Muscle layer of colon (tissue), 2 donors: ENCODE data around the gene PCYT2.

Experiments
- H3K27ac ChIP-seq: one replicate; pipeline ENCODE4 v1.7.0; 2013; ENCODE audit warnings: low read depth, mild to moderate bottlenecking, low read length, moderate library complexity
- H3K27me3 ChIP-seq, 2 donors: one replicate each; pipeline ENCODE4 v1.7.0; 2013; ENCODE audit warnings: low read length in 2 of 2, mild to moderate bottlenecking in 2 of 2; ENCODE audit not compliant: insufficient read depth in 2 of 2, control insufficient read depth in 1 of 2
- H3K36me3 ChIP-seq: one replicate; pipeline ENCODE4 v1.7.0; 2013; ENCODE audit warnings: mild to moderate bottlenecking, low read length; ENCODE audit not compliant: insufficient read depth
- H3K4me1 ChIP-seq: one replicate; pipeline ENCODE4 v1.7.0; 2013; ENCODE audit warnings: mild to moderate bottlenecking, low read length; ENCODE audit not compliant: insufficient read depth
- H3K4me3 ChIP-seq, 2 donors: one replicate each; pipeline ENCODE4 v1.7.0; 2013; ENCODE audit warnings: low read length in 2 of 2, low read depth in 1 of 2, mild to moderate bottlenecking in 1 of 2, moderate library complexity in 1 of 2
- H3K9ac ChIP-seq: one replicate; pipeline ENCODE4 v1.7.0; 2013; ENCODE audit warnings: low read length
- H3K9me3 ChIP-seq: one replicate; pipeline ENCODE4 v1.7.0; 2013; ENCODE audit warnings: mild to moderate bottlenecking, low read length
- donor health status: abdominal sarcoma.
- donor health status: Adenocarcinoma of cecum.

Gene PCYT2

DNA sequence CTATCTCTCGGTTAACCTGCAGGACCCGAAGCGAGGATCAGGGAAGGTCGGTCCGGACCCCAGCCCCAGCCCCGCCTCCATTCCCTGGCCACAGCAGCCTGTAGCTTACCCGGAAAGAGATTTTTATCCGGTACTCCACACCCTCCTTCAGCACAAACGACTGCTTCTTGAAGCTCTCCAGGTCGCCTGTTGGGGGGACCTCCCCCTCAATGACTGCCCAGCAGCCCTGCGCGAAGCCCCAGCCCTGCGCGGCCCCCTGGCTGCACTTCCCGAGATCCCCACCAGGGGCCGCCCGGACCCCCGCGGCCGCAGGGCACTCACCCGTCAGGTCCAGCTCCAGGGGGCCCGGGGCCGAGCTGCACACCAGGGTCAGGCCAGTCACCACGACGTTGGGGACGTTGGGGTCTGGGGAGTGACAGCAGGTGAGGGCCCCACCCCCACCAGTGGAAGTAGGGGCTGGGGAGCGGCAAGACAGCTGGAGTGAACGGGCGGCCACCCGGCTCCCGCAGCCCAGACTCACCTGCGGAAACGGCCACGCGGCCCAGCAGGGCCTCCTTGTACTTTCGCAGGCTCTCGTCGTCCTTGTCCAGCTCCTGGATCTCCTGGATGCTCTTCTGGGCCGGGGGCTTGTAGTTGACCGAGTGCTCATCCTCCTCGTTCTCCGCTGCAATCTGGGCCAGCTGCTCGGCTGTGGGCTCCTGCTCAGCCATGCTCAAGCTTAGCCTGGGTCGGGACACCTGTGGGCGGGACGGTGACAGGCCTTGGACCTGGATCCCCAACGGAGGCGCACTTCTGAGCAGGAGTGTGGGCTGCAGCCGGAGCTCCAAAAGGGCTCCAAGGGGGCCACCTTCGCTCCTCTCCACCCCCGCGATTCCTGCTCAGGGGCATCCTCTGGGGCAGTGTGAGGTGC, 41.7 kb downstream of the PCYT2 start:
- H3K36me3 ChIP-seq = peaks cover 14% of the 10 kb centered on the region
- H3K9ac ChIP-seq = peak overlapping the region; percentile 94
- no peaks in the 10 kb centered on the region for H3K9me3 ChIP-seq
- peak overlapping the region; percentile 34 to 91 for H3K4me3 ChIP-seq
- H3K4me1 ChIP-seq = peaks cover 30% of the 10 kb centered on the region
- H3K27me3 ChIP-seq = no peaks in the 10 kb centered on the region
- H3K27ac ChIP-seq = peak overlapping the region; percentile 70

DNA sequence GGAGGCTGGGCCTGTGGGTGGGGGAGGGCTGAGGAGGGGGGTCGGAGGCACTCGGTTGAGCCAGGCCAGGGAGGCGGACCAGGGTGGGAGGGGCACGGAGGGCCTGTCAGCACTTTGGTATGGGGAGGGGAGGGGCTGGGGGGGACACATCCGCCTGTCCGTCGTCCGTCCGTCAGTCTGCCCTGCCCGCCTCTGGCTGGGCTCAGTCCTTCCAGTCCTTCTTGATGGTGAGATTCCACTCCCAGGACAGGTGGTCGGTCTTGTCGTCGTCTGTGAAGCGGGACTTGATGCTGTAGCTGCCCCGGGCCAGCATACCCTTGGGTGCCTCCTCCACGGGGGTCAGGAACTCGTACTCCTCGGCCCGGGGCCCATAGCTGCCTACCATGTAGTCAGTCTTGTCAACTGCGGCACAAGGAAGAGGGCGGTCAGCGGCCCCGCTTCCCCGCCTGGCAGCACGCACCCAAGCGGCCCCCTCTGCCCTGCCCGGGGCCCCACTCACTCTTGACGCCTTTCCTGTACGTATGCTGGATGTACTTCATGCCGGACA, 42.5 kb downstream of the PCYT2 start:
- Histone ChIP-seq H3K4me1 (peaks cover 30% of the 10 kb centered on the region), H3K36me3 (peaks cover 14% of the 10 kb centered on the region), H3K27ac (peak overlapping the region; percentile 70), H3K9ac (no peak overlapping the region), H3K27me3 (no peaks in the 10 kb centered on the region), H3K4me3 (no peak overlapping the region), H3K9me3 (no peaks in the 10 kb centered on the region)

DNA sequence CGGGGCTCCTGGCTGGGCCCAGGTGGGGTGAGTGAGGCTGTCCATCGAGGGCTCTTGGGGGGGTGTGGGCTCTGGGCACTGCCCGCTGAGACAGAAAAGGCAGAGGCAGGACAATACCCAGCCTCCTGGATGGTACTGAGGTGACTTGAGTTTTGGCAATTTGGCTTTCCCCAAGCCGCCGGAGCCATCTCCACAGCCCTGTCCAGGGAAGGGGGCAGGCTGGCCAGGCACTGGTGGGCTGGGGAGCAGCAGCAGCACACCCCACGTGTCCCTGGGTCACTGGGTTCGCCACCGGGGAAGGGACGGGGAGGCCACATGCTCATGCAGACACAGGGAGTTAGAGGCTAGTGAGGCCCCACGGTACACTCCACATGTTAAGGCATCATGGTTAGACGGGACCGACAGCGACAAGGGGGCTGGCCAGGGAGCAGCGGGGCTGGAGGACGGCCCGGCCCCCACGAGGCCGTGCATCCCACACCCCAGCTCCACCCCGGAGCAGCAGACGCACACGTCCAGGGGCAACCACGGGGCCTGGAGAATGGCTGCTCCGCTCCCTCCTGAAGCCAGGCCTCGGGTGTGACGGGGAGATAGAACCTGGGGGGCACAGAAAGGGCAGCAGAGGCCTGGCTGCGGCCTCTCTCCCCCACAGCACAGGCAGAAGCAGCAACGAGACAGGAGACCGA, 43.1 kb downstream of the PCYT2 start:
- Histone ChIP-seq H3K4me3 (no peak overlapping the region), H3K27me3 (no peaks in the 10 kb centered on the region), H3K27ac (peak overlapping the region; percentile 27), H3K36me3 (peaks cover 15% of the 10 kb centered on the region), H3K9me3 (no peaks in the 10 kb centered on the region), H3K9ac (no peak overlapping the region), H3K4me1 (peaks cover 35% of the 10 kb centered on the region)

DNA sequence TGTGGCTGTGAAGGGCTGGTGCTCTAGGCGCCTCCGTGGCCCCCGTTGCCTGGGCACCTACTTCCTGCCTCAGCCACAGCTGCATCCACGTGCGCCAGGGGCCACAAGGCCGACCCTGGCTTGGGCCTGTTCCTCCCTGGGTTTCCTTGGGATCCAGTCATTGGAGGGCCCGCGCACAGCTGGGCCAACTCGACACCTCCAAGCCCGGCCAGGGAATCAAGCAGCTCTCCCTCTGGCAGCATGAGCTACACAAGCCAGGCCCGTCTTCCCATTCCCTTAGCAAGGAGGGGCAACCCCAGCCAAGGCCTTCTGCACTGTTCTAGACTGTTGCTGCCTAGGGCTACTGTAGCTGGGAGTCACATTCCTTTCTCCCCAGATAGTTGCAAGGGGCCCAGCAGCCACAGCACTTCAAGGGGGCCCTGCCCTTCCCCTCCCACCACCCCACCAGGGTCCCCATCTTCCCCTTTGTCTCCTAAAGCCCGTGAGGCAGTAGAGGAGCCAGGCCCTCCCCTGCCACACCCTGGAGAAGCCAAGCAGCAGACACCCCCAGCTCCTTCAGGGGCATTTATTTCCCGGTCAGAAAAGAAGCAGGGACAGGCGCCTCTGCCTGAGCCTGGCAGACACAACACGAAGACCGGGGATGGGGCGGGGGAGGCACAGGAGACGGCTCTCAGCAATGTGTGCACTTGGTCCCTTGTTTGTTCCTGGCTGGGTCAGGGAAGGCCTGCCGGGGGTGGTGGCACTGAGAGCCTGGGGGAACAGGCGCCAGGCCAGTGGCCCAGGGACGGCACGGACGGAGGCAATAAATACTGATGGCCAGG, 43.8 kb downstream of the PCYT2 start:
- Histone ChIP-seq H3K27ac (peak overlapping the region; percentile 27), H3K9ac (no peak overlapping the region), H3K4me3 (no peak overlapping the region), H3K4me1 (peaks cover 32% of the 10 kb centered on the region), H3K9me3 (no peaks in the 10 kb centered on the region), H3K36me3 (peaks cover 21% of the 10 kb centered on the region), H3K27me3 (no peaks in the 10 kb centered on the region)

DNA sequence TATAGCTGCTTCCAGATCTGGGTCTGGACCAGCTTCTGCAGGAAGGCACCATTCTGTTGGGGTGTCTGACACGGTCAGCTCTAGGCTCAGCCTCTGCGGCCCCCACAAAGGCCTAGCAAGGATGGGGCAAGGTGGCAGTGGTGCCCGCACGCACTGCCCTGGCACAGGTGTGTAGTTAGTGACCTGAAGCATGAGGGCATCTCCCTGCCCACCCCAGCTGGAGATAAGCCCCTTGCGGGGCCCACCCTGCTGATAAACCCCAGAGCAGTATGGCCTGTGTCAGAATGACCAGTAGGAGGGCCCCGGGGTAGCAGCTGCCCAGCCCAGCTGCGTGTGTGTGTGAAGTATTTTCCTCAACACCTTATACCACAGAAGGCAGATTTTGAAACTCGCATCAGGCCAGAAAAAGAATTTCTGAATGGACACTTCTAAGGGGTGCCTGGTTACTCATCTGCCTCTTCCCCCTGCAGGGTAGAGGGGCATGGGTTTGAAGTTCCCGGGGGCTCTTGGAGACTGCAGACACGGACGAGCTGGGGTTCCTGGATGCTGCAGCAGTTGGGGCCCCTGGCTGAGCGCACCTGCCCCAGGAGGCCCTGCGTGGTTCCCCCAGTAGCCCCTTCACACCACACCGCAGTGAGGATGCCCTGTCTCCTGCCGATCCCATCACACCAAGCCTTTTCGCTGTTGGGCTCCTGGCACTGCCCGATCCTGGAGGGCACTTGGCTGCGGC, 44.6 kb downstream of the PCYT2 start:
- peaks cover 21% of the 10 kb centered on the region for H3K36me3 ChIP-seq
- H3K4me3 ChIP-seq = no peak overlapping the region
- peak overlapping the region; percentile 27 for H3K27ac ChIP-seq
- H3K27me3 ChIP-seq = no peaks in the 10 kb centered on the region
- no peak overlapping the region for H3K9ac ChIP-seq
- H3K4me1 ChIP-seq = peaks cover 34% of the 10 kb centered on the region
- no peaks in the 10 kb centered on the region for H3K9me3 ChIP-seq

DNA sequence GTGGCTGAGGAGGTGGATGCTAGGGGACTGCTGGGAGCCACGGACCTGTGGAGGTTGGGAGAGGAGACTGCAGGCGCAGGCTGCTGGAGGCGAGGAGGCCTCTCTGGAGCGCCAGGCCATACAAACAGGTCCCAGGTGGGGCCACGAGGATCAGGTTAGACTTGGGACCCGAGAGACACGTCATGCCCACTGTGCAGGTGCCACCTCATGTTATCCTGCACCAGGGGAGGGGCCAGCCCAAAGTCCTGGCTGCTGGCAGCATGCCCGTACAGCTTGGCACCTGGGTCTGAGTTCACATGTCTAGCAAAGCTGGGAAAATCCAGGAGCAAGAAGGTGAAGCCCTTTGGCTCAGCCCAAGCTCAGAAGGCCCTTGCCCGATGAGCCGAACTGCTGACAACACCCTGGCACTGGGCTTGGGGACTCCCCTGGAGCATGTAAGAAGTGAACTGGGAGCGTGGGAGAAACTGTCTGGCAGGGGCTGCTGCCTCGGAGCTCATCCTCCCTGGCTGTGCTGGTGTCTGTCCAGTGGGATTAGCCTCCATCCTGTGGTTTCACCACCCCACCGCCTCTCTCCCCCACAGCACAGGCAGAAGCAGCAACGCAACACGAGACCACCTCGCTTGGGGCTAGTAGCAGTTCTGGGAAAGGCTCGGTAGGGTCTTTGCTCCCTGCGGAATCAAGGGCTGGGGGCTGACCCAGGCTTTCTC, 45.3 kb downstream of the PCYT2 start:
- no peak overlapping the region for H3K4me3 ChIP-seq

DNA sequence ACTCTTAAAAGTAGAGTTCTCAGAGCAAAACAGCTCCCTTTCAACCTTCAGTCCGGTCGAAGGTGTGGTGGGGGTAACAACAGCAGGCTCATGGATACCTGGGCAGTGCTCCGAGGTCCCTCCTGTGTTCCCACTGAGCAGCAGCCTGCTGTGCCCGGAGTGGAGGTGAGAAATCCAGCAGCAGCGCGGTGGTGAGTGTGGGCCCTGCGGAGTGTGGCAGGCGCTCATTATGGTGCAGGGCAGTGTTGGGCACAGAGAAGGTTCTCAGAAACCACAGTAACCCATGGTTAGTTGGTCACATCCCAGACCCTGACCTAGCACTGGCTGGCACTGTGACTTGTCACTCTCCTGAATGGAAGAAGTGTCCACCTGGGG, 45.9 kb downstream of the PCYT2 start:
- Histone ChIP-seq H3K4me1 (peaks cover 34% of the 10 kb centered on the region), H3K9me3 (no peaks in the 10 kb centered on the region), H3K27ac (no peak overlapping the region), H3K9ac (no peak overlapping the region), H3K27me3 (no peaks in the 10 kb centered on the region), H3K36me3 (peaks cover 21% of the 10 kb centered on the region), H3K4me3 (no peak overlapping the region)

More for the DNA sequence above, 45.3 kb downstream of the PCYT2 start:
- Histone ChIP-seq H3K4me1 (peaks cover 34% of the 10 kb centered on the region), H3K27ac (no peak overlapping the region), H3K9me3 (no peaks in the 10 kb centered on the region), H3K27me3 (no peaks in the 10 kb centered on the region), H3K36me3 (peaks cover 21% of the 10 kb centered on the region), H3K9ac (no peak overlapping the region)

DNA sequence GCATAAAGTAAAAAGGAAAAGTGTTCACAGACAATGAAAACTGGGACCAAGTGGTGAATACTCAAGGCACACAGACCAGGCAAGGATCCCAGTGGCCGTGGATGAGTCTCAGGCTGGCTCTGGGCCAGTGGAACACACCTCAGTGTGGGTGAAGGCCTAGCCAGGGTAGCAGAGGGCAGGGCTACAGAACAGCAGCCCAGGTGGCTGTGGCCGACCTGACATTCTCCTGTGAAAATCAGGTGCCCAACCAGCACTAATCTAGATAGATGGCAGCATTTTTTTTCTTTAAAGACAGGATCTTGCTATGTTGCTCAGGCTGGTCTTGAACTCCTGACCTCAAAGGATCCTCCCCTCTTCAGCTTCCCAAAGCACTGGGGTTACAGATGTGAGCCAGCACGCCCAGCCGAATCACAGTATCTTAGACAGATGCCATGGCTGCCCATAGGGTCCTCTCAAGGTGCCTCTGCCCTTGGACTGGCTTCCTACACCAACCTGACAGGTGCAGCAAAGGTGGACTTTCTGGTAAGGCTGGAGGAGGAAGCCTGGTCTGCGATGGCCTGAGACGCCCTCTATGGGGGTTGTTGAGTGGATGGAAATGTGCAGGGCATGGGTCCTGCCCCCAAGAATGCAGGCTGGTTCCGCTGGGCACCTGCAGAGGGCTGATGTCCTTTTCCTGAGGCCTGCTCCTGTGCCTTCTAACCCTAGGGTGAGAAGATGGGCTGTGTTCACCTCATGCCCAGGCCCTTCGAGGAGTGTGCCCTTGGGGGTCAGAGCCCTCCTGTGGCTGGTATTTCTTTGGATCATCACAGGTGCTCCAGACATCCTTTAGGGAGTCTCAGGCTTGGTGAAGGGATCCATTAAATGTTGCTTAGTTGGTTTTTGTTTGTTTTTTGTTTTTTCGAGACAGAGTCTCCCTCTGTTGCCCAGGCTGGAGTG, 47.1 kb downstream of the PCYT2 start:
- H3K4me3 ChIP-seq = no peak overlapping the region
- peaks cover 20% of the 10 kb centered on the region for H3K36me3 ChIP-seq
- H3K9ac ChIP-seq = no peak overlapping the region
- peaks cover 30% of the 10 kb centered on the region for H3K4me1 ChIP-seq
- no peaks in the 10 kb centered on the region for H3K27me3 ChIP-seq
- H3K27ac ChIP-seq = no peak overlapping the region
- H3K9me3 ChIP-seq = no peaks in the 10 kb centered on the region

DNA sequence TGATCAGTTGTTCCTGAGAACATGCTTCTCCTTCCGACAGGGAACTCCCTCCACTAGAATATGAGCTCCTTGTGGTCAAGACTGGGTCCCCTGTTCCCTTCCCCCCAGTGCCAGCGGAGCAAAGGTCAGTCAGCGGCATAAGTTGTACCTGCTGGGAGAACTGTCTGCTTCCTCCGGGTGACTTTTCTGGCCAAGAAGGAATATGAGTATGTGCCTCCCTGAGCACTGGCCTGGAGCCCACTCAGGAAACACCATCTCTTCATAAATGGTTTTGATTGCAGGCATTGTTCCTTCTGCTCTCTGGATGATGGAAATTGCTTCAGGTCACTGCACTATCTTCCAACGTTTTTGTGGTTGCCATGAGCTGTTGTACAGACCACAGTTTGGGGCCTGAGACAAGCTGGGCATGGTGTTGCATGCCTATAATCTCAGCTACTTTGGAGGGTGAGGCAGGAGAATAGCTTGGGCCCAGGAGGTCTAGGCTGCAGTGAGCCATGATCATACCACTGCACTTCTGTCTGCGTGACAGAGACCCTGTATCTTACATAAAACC, 48.0 kb downstream of the PCYT2 start:
- H3K4me3 ChIP-seq = no peak overlapping the region
- H3K36me3 ChIP-seq = peaks cover 22% of the 10 kb centered on the region
- H3K27ac ChIP-seq = no peak overlapping the region
- no peak overlapping the region for H3K9ac ChIP-seq
- H3K27me3 ChIP-seq = no peaks in the 10 kb centered on the region
- H3K4me1 ChIP-seq = peaks cover 34% of the 10 kb centered on the region
- no peaks in the 10 kb centered on the region for H3K9me3 ChIP-seq
